EH (cell line): ENCODE results near the gene SYT14.
A peak's percentile ranks its signal among the peaks of the same experiment; 100 is the strongest.

Experiments
- DNase-seq: peaks from one replicate; pipeline ENCODE4 v3.0.0-alpha.2; 2015; ENCODE audit warnings: low read depth

The SYT14 gene

GRCh38 chr1:210207597-210208450, 269.8 kb downstream of the SYT14 start:
- no peak for DNase-seq

GRCh38 chr1:210213335-210213734, 275.3 kb downstream of the SYT14 start:
- DNase-seq, result no peak

- DNase-seq, result peak; percentile 22
Observed at GRCh38 chr1:210214573-210215409, 276.8 kb downstream of the SYT14 start.

- no peak for DNase-seq
Observed at GRCh38 chr1:210217482-210217881, 279.5 kb downstream of the SYT14 start.

- DNase-seq, result no peak
Observed at GRCh38 chr1:210218047-210218446, 280.0 kb downstream of the SYT14 start.
